Right lobe of liver (tissue), 6 donors: ENCODE measurements around the gene GNPNAT1. TPM values are rescaled to one million over a fixed set of nuclear protein-coding genes. Genes with fewer than 3 reads are reported as not detected.

ENCODE experiments used
- ATAC-seq, 4 donors: fragments of 200-7000 bp; cut with Tn5 transposase; one replicate each; pipeline ENCODE4 v1.9.1; 2020; ENCODE audit warnings: mild to moderate bottlenecking in 4 of 4, moderate library complexity in 4 of 4
- DNase-seq, 3 donors: peaks; one replicate each; pipeline ENCODE4 v3.0.0-alpha.2; 2020
- H3K27ac ChIP-seq, 3 donors: fragments of 200-600 bp; one replicate each; pipeline ENCODE4 v1.8.0; 2022
- H3K27me3 ChIP-seq, 2 donors: fragments of 200-600 bp; one replicate each; pipeline ENCODE4 v1.8.0; 2022
- H3K36me3 ChIP-seq, 4 donors: fragments of 200-600 bp; sonication (generic) in 1 of 4; one replicate each; pipeline versions ENCODE4 v1.5.1 to v1.8.0; 2017 to 2022; ENCODE audit warnings: control low read depth in 1 of 4
- H3K4me1 ChIP-seq, 4 donors: fragments of 200-600 bp; sonication (generic) in 1 of 4; one replicate each; pipeline versions ENCODE4 v1.5.1 to v1.8.0; 2017 to 2022; ENCODE audit warnings: control low read depth in 1 of 4
- H3K4me3 ChIP-seq, 3 donors: fragments of 200-600 bp; one replicate each; pipeline ENCODE4 v1.8.0; 2022
- H3K9me3 ChIP-seq, 4 donors: fragments of 200-600 bp; sonication (generic) in 1 of 4; one replicate each; pipeline versions ENCODE4 v1.5.1 to v1.8.0; 2017 to 2022; ENCODE audit warnings: control low read depth in 1 of 4
- CTCF ChIP-seq, 4 donors: fragments of 200-600 bp in 3 of 4; fragments of 450-650 bp in 1 of 4; IDR thresholded peaks; one replicate each; pipeline versions ENCODE4 v1.5.1 to v1.8.0; 2016 to 2022; ENCODE audit warnings: antibody characterized with exemption in 4 of 4, mild to moderate bottlenecking in 2 of 4
- POLR2A ChIP-seq: fragments of 450-650 bp; IDR thresholded peaks from one replicate; pipeline ENCODE4 v1.6.1; 2017; ENCODE audit warnings: antibody characterized with exemption, mild to moderate bottlenecking
- WGBS: methylation state at CpG from one replicate; pipeline ENCODE4 v1.1.6; 2018; ENCODE audit warnings: low coverage, low lambda C conversion rate; ENCODE audit not compliant: insufficient coverage; ENCODE audit errors: missing lambda C conversion rate; 5-methylcytosine and 5-hydroxymethylcytosine counted together
- intact Hi-C, 2 donors: fragments of 100-400 bp; cut with DNase I; formaldehyde crosslinking; loops; one replicate each; pipeline versions ENCODE4 v1.11.2 to v1.14.1; 2022
- long read RNA-seq: library from polyadenylated mRNA; unstranded; transcript quantifications from one replicate; pipeline ENCODE4 v2.0.0, GENCODE V29; 2019
- total RNA-seq, 6 experiments: library from RNA; depleted of rRNA in 2 of 6; stranded (reverse); fragments of >200 nt in 2 of 6; fragmentation: NEBNext Ultra II Directional in 3 of 6; extraction: Animal tissue kit (Norgen Biotek cat#: 25700) in 3 of 6; gene quantifications; one replicate each; pipeline versions ENCODE4 v1.1.0 to v1.2.4, GENCODE V29; 2016 to 2023
- donor health status: DM: no; HTN: yes; CAD: no.
- donor health status: DM: no; HTN: no; CAD: no.
- donor health status: DM: no; HTN: no; CAD: no.
- donor health status: DM: no; HTN: yes; CAD: no.
- donor health status: DM: no; HTN: yes; CAD: no.

The GNPNAT1 gene
- 10 to 100 TPM; 31.4 to 47.6 (median 43.2) TPM for total RNA-seq
- long read RNA-seq, transcript GNPNAT1-201 (6 exons, 3,860 nt): major isoform, 14 of 20 reads
- long read RNA-seq, partial matches to known transcripts: 2 of 20 reads
- long read RNA-seq, other reads (novel, unspliced or antisense): 4 of 20 reads

- peaks cover 0 to 19% (median 6%) of the 10 kb centered on the region in 4 donors for H3K4me1 ChIP-seq
- no peak for TF ChIP-seq CTCF (IDR thresholded peaks at IDR 0.05)
- peak; percentile 83 for TF ChIP-seq POLR2A
- peak; percentile 94 to 96 (median 95) for DNase-seq
- 1% methylated on average over 15 of the region's 74 CpGs for WGBS
- H3K36me3 ChIP-seq: no peaks in the 10 kb centered on the region
- H3K4me3 ChIP-seq: peak within 1 kb of the TSS; percentile 75 to 81 (median 79)
- no peaks in the 10 kb centered on the region for H3K9me3 ChIP-seq
- no peaks in the 10 kb centered on the region for H3K27me3 ChIP-seq
- H3K27ac ChIP-seq: peak within 1 kb of the TSS; percentile 81 to 87 (median 84)
- intact Hi-C loops: no loop called here
- peak; percentile 86 to 96 (median 92) for ATAC-seq
Observed at GRCh38 chr14:52791223-52792096, at the start of gene GNPNAT1. TSS of gene GNPNAT1 (minus strand) at chr14:52791607. CDS start at chr14:52784650, 6,957 bp downstream.

GRCh38 chr14:52840877-52841276 is 49.5 kb upstream of the GNPNAT1 start:
- 55% methylated on average over 3 of the region's 3 CpGs for WGBS
- Histone ChIP-seq H3K9me3 (no peaks in the 10 kb centered on the region), H3K4me3 (no peak overlapping the region), H3K36me3 (no peaks in the 10 kb centered on the region), H3K27ac (no peak overlapping the region), H3K4me1 (peaks cover 0 to 26% (median 12%) of the 10 kb centered on the region in 4 donors), H3K27me3 (no peaks in the 10 kb centered on the region)
- DNase-seq (peak in 1 of 3 donors; percentile 28), ATAC-seq (peak; percentile 53 to 81 (median 65))
- TF ChIP-seq CTCF (IDR thresholded peaks at IDR 0.05): no peak
- no peak for TF ChIP-seq POLR2A
- intact Hi-C loops: no loop called here

GRCh38 chr14:52837451-52837850 is 46.0 kb upstream of the GNPNAT1 start:
- Histone ChIP-seq H3K27ac (no peak overlapping the region), H3K27me3 (no peaks in the 10 kb centered on the region), H3K4me3 (no peak overlapping the region), H3K36me3 (no peaks in the 10 kb centered on the region), H3K9me3 (no peaks in the 10 kb centered on the region), H3K4me1 (peaks cover 0 to 7% (median 1%) of the 10 kb centered on the region in 4 donors)
- intact Hi-C loops: no loop called here
- 90% methylated on average over 7 of the region's 7 CpGs for WGBS
- DNase-seq (no peak), ATAC-seq (no peak)
- TF ChIP-seq POLR2A (no peak), CTCF (IDR thresholded peaks at IDR 0.05) (no peak)

- TF ChIP-seq POLR2A (no peak), CTCF (IDR thresholded peaks at IDR 0.05) (no peak)
- intact Hi-C loops: no loop called here
- Histone ChIP-seq H3K36me3 (no peaks in the 10 kb centered on the region), H3K4me1 (peaks cover 0 to 5% (median 0%) of the 10 kb centered on the region in 4 donors), H3K27me3 (no peaks in the 10 kb centered on the region), H3K4me3 (no peak overlapping the region), H3K9me3 (no peaks in the 10 kb centered on the region), H3K27ac (no peak overlapping the region)
- no peak for ATAC-seq
- no peak for DNase-seq
- 85% methylated on average over 7 of the region's 9 CpGs for WGBS
Observed at GRCh38 chr14:52836063-52836462, 44.7 kb upstream of the GNPNAT1 start.
